Activated T-cell treated with anti-CD3 and anti-CD28 coated beads for 24 hours (primary cell): ENCODE results near the gene PPOX.

Experiments used
- DNase-seq: peaks from one replicate; pipeline ENCODE4 v3.0.0-alpha.2; 2020; ENCODE audit warnings: low read depth

Gene PPOX

DNA sequence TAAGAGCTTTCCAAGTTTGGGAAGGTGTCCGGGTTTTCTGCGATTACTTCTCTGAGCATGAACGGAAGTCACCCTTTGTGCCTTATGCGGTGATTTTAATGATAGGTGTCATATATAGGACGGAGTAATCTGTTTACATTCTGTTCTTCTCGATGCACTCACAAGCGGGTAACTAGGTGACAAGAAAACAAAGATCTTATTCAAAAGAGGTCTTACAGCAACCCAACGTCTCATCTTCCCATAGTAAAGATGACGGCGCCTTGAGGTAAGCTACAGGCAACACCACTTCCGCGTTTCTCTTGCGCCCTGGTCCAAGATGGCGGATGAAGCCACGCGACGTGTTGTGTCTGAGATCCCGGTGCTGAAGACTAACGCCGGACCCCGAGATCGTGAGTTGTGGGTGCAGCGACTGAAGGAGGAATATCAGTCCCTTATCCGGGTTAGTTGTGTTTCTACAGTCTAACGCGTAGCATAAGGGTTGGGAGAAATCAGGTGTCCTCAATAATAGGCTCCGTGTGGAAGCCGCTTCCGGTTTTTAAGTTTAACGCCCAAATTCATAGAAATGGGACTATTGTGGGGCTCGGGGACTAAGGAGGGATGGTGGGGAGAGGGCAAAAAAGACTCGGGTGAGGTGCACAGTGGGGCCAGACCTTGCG is 12.4 kb upstream of the PPOX start, which contains the start of gene UFC1:
TSS of gene UFC1 (plus strand) at position 297 of the 656 bp plus-strand sequence. CDS start at position 317, 20 bp downstream.
- peak; percentile 71 for DNase-seq

- DNase-seq: no peak
Measured at GRCh38 chr1:161157867-161158266, 8.4 kb upstream of the PPOX start.

DNA sequence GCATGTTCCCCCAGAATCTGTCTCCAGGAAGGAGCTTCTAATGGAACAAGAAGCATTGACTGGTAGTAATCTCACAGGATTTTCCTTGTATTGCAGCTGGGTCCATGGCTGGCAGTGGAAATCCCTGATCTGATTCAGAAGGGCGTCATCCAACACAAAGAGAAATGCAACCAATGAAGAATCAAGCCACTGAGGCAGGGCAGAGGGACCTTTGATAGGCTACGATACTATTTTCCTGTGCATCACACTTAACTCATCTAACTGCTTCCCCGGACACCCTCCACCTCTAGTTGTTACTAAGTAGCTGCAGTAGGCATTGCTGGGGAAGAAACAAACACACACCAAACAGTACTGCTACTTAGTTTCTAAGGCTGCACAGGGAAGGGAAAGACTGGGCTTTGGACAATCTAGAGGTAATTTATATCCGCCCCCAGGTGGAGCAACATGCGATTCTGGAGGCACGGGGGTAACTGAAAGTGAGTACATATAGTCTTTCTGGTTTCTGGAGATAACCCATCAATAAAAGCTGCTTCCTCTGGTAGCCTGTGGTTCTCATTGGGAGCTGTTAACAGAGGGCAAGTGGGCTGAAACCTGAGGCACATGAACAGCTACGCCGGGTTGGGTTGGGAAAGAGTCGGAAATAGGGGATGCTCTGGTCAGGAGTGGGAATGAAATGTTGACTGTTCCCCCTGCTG is 7.8 kb upstream of the PPOX start:
- DNase-seq: no peak

DNA sequence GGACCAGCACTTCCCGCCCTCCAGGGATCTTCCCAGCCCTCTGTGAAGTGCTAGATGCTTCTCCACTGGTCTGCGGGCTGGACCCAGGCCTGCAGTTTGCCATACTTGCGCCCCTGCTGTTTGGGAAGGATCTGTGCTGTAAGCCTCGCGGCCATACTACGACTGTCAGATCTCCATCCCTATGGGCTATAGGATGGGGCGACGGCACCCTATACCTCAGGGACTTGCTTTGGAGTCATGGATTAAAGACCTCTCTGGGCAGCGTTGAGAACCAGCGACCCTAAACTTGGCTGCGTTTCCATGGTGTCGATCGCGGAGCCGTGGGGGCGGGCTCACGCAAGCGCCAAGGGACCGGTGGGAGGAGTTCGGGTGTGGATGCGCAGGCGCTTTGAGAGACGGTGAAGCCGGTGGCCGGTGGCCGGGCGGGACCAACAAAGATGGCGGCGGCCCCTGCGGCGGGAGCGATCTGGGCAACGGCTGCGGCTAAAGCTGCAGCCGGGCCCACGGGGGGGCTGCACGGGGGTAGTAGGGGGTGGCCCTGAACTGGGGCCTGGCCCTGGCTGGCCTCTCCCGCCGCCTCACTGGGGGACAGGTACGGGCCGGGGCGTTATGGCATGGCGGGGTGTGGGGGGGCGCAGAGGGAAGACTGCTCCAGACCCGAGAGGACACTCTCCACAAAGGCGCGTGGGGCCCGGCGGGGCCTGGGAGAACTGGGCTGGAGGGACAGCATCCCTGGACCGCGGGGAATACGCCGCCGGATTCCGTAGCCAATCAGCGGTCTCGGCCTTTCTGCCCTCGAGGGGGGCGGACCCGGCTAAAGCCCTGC is 6.9 kb upstream of the PPOX start, which contains the start of gene USP21:
TSS of gene USP21 (plus strand) at position 414 of the 826 bp plus-strand sequence. CDS start 1,141 bp downstream, outside the sequence.
- peak; percentile 90 for DNase-seq

GRCh38 chr1:161159913-161160243 is 6.3 kb upstream of the PPOX start:
- no peak for DNase-seq

DNA sequence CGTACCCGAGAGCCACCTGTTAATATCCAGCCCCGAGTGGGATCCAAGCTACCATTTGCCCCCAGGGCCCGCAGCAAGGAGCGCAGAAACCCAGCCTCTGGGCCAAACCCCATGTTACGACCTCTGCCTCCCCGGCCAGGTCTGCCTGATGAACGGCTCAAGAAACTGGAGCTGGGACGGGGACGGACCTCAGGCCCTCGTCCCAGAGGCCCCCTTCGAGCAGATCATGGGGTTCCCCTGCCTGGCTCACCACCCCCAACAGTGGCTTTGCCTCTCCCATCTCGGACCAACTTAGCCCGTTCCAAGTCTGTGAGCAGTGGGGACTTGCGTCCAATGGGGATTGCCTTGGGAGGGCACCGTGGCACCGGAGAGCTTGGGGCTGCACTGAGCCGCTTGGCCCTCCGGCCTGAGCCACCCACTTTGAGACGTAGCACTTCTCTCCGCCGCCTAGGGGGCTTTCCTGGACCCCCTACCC is 5.5 kb upstream of the PPOX start:
- DNase-seq: no peak

GRCh38 chr1:161161652-161162051 is 4.6 kb upstream of the PPOX start:
- DNase-seq: no peak

DNA sequence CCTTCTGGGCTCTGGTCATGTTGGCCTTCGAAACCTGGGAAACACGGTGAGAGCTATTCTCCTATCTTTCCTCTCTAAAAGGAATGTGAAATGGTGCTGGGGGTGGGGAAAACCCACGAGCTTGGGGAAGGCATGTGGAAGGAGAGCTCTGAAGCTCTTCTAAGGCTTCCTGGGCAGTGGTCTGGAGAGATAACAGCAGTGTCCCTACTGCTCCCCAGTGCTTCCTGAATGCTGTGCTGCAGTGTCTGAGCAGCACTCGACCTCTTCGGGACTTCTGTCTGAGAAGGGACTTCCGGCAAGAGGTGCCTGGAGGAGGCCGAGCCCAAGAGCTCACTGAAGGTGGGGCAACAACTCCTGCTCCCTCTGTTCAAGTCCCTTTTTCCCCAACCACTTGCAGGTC is 4.2 kb upstream of the PPOX start:
- no peak for DNase-seq

- no peak for DNase-seq
Measured at GRCh38 chr1:161162806-161163205, 3.4 kb upstream of the PPOX start.

GRCh38 chr1:161163793-161164192 is 2.4 kb upstream of the PPOX start:
- DNase-seq: no peak

GRCh38 chr1:161164901-161165610 is 1.2 kb upstream of the PPOX start:
- no peak for DNase-seq

GRCh38 chr1:161166669-161167548 is 683 bp downstream of the PPOX start:
- no peak for DNase-seq

GRCh38 chr1:161168906-161169305 is 2.7 kb downstream of the PPOX start:
- no peak for DNase-seq

DNA sequence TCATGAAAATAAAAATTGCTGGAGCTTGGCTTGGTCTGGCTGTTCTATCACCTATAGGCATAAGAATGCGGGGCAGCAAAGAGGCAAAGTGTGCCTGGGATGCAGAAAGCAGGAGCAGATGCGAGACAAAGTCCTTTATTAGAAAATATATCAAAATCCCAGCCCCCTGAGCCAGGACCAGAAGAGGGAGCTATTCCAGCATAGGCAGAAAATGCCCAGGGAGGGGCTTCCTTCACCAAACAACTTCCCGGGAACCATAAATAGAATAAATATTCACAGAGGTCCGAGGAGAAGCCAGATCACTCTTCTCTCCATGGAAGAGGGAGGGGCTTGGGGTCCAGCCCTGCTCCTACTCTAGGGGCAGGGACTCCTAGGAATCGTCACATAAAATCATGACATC is 5.0 kb downstream of the PPOX start:
- DNase-seq: no peak

- DNase-seq: no peak
Measured at GRCh38 chr1:161171696-161172095, 5.5 kb downstream of the PPOX start.

DNA sequence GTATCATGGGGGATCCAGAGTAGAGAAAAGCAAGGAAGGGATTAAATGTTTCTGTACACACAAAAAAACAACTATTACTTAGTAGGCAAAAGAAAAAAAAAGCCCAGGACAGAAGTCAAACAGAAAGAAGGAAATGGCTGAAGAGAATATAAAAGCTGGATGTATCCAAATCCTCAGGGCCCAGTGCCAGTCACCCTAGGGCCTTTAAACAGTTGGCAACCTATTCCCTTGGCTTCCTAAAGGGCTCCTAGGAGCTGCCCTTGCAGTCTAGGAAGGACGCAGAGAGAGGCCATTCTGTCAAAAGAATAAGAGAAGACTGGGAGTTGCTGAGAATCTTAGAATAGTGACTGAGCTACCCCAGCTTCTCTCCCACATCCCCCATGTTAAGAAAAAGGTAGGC is 6.1 kb downstream of the PPOX start:
- DNase-seq: no peak

DNA sequence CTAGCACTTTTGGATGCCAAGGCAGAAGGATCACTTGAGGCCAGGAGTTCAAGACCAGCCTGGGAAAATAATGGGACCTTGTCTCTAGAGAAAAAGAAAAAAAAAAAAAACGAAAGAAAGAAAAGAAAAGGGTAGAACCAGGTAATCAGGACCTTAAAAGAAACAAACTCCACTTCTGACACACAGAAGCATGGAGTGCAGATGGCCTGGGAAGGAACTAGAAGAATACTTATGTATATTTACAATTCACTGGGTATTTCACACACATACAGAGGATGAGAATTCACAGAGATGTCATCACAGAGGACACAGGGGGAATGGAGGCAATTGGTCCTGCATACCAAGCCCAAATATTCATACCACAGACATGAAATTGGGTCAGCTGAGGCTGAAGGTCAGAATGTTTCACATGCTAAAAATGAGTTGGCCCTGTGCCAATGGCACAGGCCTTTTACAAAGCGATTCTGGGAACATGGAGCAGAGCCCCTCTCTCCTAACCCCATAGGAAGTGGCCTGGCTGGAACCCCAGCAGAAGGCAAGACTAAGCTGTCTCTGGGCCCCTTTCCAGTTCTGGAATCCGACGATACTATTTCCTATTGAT is 6.7 kb downstream of the PPOX start:
- DNase-seq: no peak

GRCh38 chr1:161173711-161174110 is 7.5 kb downstream of the PPOX start:
- DNase-seq: no peak

- no peak for DNase-seq
Measured at GRCh38 chr1:161174911-161175310, 8.7 kb downstream of the PPOX start.

DNA sequence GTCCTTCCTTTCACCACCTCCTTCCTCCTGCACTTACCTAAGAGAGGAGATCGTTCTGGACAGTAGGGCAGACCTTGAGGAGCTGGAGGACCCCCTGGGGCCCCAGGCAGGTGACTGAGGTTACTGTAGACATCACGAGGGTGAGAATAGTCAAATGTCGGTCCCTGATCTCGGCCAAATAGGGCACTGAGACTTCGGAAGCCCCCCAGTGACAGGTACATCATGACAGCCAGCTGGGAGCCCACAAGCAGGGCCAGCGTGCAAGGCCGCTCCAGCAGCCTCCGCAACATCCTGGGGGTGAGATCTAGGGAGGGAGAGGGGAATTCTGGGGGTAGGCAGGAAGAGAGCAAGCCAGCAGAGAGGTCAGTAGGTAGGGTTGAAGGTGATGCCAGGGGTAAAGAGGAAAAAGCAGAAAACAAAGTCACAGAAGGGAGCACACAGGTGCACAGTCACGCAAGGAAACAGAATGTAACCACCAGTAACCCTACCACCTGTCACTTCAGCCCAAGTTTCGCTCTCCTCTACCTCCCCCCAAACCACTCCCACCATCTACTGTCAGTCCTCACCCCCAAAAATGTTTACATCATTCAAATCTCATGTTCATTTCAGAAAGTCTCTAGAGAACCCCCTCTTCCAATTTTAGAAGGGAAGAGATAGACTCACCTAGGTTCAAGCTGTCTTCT is 9.7 kb downstream of the PPOX start:
- no peak for DNase-seq
